ENCODE measurements around the gene ZSWIM1. TPM values are rescaled to one million over a fixed set of nuclear protein-coding genes. Genes with fewer than 3 reads are reported as not detected.

The ZSWIM1 gene
- total and polyA plus RNA-seq, 2 of the 13 experiments (the other 11 are each of a cell fraction or from before 2014, with no cell fraction given): 9.5 to 11.7 TPM

DNA sequence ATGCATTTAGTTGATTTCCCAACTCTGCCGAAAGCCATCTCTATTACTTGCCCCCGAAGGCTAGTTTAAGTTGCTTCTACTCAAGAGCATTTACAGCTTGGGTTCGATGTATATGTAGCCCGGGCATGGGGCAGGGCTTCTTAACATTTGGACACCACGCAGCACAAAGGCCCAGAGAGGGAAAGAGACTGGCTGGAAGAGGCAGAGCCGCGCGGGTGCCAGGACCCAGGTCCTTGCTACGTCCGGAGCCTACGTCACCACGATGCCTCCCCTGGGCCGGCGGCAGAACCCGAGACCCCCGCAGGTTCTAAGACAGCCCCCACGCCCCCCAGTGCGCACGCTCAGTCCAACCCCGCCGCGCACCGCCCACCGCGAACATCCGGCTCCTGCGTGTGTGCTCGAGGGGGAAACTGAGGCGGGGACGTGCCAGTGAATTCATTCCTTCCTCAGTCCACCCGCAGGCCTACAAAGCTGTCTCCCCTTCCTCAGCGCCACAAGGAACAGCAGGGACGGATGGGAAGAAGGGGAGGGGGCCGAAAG, 53.1 kb downstream of the ZSWIM1 start (continued):
- no peak for TF ChIP-seq ZNF318 (CRISPR knock-in tag; IDR thresholded peaks at IDR 0.05)
- TF ChIP-seq, protein P1, sequence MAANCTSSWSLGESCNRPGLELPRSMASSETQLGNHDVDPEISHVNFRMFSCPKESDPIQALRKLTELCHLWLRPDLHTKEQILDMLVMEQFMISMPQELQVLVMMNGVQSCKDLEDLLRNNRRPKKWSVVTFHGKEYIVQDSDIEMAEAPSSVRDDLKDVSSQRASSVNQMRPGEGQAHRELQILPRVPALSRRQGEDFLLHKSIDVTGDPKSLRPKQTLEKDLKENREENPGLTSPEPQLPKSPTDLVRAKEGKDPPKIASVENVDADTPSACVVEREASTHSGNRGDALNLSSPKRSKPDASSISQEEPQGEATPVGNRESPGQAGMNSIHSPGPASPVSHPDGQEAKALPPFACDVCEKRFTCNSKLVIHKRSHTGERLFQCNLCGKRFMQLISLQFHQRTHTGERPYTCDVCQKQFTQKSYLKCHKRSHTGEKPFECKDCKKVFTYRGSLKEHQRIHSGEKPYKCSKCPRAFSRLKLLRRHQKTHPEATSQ (CRISPR knock-in tag; IDR thresholded peaks at IDR 0.05; ENCODE audit: borderline replicate concordance): no peak
- TF ChIP-seq MIER2 (CRISPR knock-in tag; IDR thresholded peaks at IDR 0.05): no peak; the same call in 1 of the 2 replicates
- 0 out of 2 replicates have a peak, but pooled peaks have one; percentile 27 for TF ChIP-seq ZNF367 (CRISPR knock-in tag; IDR thresholded peaks at IDR 0.05; ENCODE audit: borderline replicate concordance)
- TF ChIP-seq DBP (CRISPR knock-in tag; IDR thresholded peaks at IDR 0.05; ENCODE audit: not compliant biosample characterization): peak; percentile 74
- no peak for TF ChIP-seq HNRNPLL (IDR thresholded peaks at IDR 0.05; ENCODE audit: low read depth, low read length, poor library complexity, severe bottlenecking)
- TF ChIP-seq, protein P2, sequence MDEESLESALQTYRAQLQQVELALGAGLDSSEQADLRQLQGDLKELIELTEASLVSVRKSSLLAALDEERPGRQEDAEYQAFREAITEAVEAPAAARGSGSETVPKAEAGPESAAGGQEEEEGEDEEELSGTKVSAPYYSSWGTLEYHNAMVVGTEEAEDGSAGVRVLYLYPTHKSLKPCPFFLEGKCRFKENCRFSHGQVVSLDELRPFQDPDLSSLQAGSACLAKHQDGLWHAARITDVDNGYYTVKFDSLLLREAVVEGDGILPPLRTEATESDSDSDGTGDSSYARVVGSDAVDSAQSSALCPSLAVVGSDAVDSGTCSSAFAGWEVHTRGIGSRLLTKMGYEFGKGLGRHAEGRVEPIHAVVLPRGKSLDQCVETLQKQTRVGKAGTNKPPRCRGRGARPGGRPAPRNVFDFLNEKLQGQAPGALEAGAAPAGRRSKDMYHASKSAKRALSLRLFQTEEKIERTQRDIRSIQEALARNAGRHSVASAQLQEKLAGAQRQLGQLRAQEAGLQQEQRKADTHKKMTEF (CRISPR knock-in tag; IDR thresholded peaks at IDR 0.05): no peak; the same call in 1 of the 2 replicates
- peak; percentile 80 for TF ChIP-seq ZNF850 (CRISPR knock-in tag; conservative IDR thresholded peaks at IDR 0.05)
- no peak; the same call in 1 of the 2 replicates for TF ChIP-seq ZC3H4 (CRISPR knock-in tag; IDR thresholded peaks at IDR 0.05; ENCODE audit: borderline replicate concordance)
- TF ChIP-seq ZNF101 (CRISPR knock-in tag; IDR thresholded peaks at IDR 0.05; ENCODE audit: borderline replicate concordance, low read depth): peak; percentile 79; the same call in 1 of the 2 replicates
- TF ChIP-seq ZNF768 (CRISPR knock-in tag; IDR thresholded peaks at IDR 0.05): peak; percentile 98
- no peak for TF ChIP-seq KDM3A (CRISPR knock-in tag; IDR thresholded peaks at IDR 0.05; ENCODE audit: low read depth)
- TF ChIP-seq ATF1 (CRISPR knock-in tag; IDR thresholded peaks at IDR 0.05): no peak
- no peak for TF ChIP-seq ATF2 (CRISPR knock-in tag; IDR thresholded peaks at IDR 0.05)
- no peak for TF ChIP-seq TEAD3 (CRISPR knock-in tag; optimal IDR thresholded peaks at IDR 0.05; ENCODE audit: borderline replicate concordance)
